Left colon (tissue), 2 donors: ENCODE measurements around the gene BUD13. TPM values are rescaled to one million over a fixed set of nuclear protein-coding genes. Genes with fewer than 3 reads are reported as not detected.
A peak's percentile ranks its signal among the peaks of the same experiment; 100 is the strongest.
"Not testable (repeated sequence)": the region's sequence is repeated elsewhere in the genome, so short reads cannot be mapped to it uniquely, and the experiment has no call there.

ENCODE experiments used
- ATAC-seq: fragments of 200-7000 bp; cut with Tn5 transposase; one replicate; pipeline ENCODE4 v1.9.1; 2020; ENCODE audit warnings: mild to moderate bottlenecking, moderate library complexity
- DNase-seq, 2 donors: peaks; one replicate each; pipeline ENCODE4 v3.0.0-alpha.2; 2020
- intact Hi-C, 2 donors: fragments of 100-400 bp; cut with DNase I in 1 of 2; cut with micrococcal nuclease in 1 of 2; formaldehyde crosslinking; loops; one replicate each; pipeline versions ENCODE4 v1.11.2 to v1.14.0; 2022; cut with DNase I, micrococcal nuclease
- long read RNA-seq: library from polyadenylated mRNA; unstranded; transcript quantifications from one replicate; pipeline ENCODE4 v2.0.0, GENCODE V29; 2021
- total RNA-seq, 2 donors: library from RNA; stranded (reverse); fragmentation: NEBNext Ultra II Directional; extraction: Animal tissue kit (Norgen Biotek cat#: 25700); gene quantifications; one replicate each; pipeline ENCODE4 v1.2.1, GENCODE V29; 2021
- donor health status: DM: no; HTN: no; CAD: no.
- donor health status: DM: yes; HTN: yes; CAD: no.

BUD13 gene
- total RNA-seq: 10 to 100 TPM; 14.0 TPM
- long read RNA-seq, transcript BUD13-201 (10 exons, 2,196 nt): major isoform, 6 of 15 reads
- long read RNA-seq, partial matches to known transcripts: 6 of 15 reads
- long read RNA-seq, other reads (novel, unspliced or antisense): 3 of 15 reads

- intact Hi-C loops: no loop called here
- ATAC-seq (peak; percentile 93), DNase-seq (peak; percentile 91 to 96)
These were observed at the start of gene BUD13 for GRCh38 chr11:116772443-116773202. Gene BUD13 (minus strand): TSS chr11:116772987. CDS start chr11:116772964, 23 bp downstream.

- intact Hi-C loops: no loop called here
- ATAC-seq (no peak), DNase-seq (no peak)
These were observed 49.8 kb upstream of the BUD13 start for GRCh38 chr11:116822575-116822974.

GRCh38 chr11:116821050-116821918, 48.5 kb upstream of the BUD13 start:
- no peak for ATAC-seq
- intact Hi-C loops: no loop called here
- DNase-seq: no peak

- ATAC-seq (no peak), DNase-seq (no peak)
- intact Hi-C loops: no loop called here
These were observed 46.3 kb upstream of the BUD13 start for GRCh38 chr11:116819049-116819448.

GRCh38 chr11:116814502-116814901, 41.7 kb upstream of the BUD13 start:
- DNase-seq (no peak), ATAC-seq (no peak)
- intact Hi-C loops: no loop called here

GRCh38 chr11:116813781-116814471, 41.1 kb upstream of the BUD13 start:
- DNase-seq (no peak), ATAC-seq (peak; percentile 37)
- intact Hi-C loops: no loop called here

- ATAC-seq: no peak
- DNase-seq: no peak
- intact Hi-C loops: no loop called here
These were observed 40.4 kb upstream of the BUD13 start for GRCh38 chr11:116813170-116813569.

- no peak for DNase-seq
- ATAC-seq: no peak
- intact Hi-C loops: no loop called here
These were observed 39.3 kb upstream of the BUD13 start for GRCh38 chr11:116812109-116812508.

- intact Hi-C loops: no loop called here
- ATAC-seq (no peak), DNase-seq (no peak)
These were observed 38.4 kb upstream of the BUD13 start for GRCh38 chr11:116811194-116811593.

- intact Hi-C loops: no loop called here
- ATAC-seq (peak; percentile 93), DNase-seq (no peak)
These were observed 35.7 kb upstream of the BUD13 start for GRCh38 chr11:116808262-116809175.

- DNase-seq (no peak), ATAC-seq (no peak)
- intact Hi-C loops: no loop called here
These were observed 34.9 kb upstream of the BUD13 start for GRCh38 chr11:116807601-116808261.

GRCh38 chr11:116804001-116804400, 31.2 kb upstream of the BUD13 start:
- ATAC-seq: no peak
- intact Hi-C loops: no loop called here
- no peak for DNase-seq

GRCh38 chr11:116801662-116802061, 28.9 kb upstream of the BUD13 start:
- ATAC-seq, intact Hi-C loops, DNase-seq: not testable (repeated sequence)

GRCh38 chr11:116800610-116801009, 27.8 kb upstream of the BUD13 start:
- intact Hi-C loops: no loop called here
- DNase-seq: no peak
- ATAC-seq: no peak

GRCh38 chr11:116798368-116798767, 25.6 kb upstream of the BUD13 start:
- intact Hi-C loops: loop anchor here in 1 of 2 donors (10.0 kb wide), 1 partner anchor 306 kb away; no protein-coding TSS in a partner anchor
- DNase-seq (no peak), ATAC-seq (no peak)

GRCh38 chr11:116797816-116798215, 25.0 kb upstream of the BUD13 start:
- intact Hi-C loops: loop anchor here in 1 of 2 donors (10.0 kb wide), 1 partner anchor 307 kb away; no protein-coding TSS in a partner anchor
- ATAC-seq: no peak
- no peak for DNase-seq

GRCh38 chr11:116796548-116796947, 23.8 kb upstream of the BUD13 start:
- DNase-seq (no peak), ATAC-seq (no peak)
- intact Hi-C loops: loop anchor here in 1 of 2 donors (10.0 kb wide), 1 partner anchor 308 kb away; no protein-coding TSS in a partner anchor
